MCF 10A (cell line): ENCODE results near the gene FOXM1. TPM values are rescaled to one million over a fixed set of nuclear protein-coding genes. Genes with fewer than 3 reads are reported as not detected.

Experiments
- BruUV-seq: library from RNA; stranded (reverse); fragments of 400-500 nt; replicated peaks from 2 replicates; lab custom pipeline; 2021; lab: Mats Ljungman, UMichigan
- CTCF ChIA-PET: fragments of 300-600 bp; sonication (Branson Sonifier 250); formaldehyde crosslinking; extraction: SDS; loops from one replicate; lab custom pipeline; 2021; ENCODE audit warnings: antibody characterized with exemption, inconsistent platforms; lab: Yijun Ruan, JAX
- POLR2A ChIA-PET: fragments of 300-600, 350-650 bp; sonication (Branson Sonifier 250); formaldehyde crosslinking; extraction: SDS; loops from one replicate; lab custom pipeline; 2020; ENCODE audit warnings: antibody characterized with exemption, inconsistent platforms; lab: Yijun Ruan, JAX
- DNase-seq: peaks from one replicate; pipeline ENCODE4 v3.0.0-alpha.2; 2018; ENCODE audit not compliant: unreplicated experiment
- H3K27ac Mint-ChIP-seq: one replicate; pipeline ENCODE4 v1.8.0; 2022; ENCODE audit warnings: mild to moderate bottlenecking, low read depth, mixed read lengths; ENCODE audit not compliant: unreplicated experiment
- H3K27me3 Mint-ChIP-seq: one replicate; pipeline ENCODE4 v1.8.0; 2022; ENCODE audit warnings: mixed read lengths; ENCODE audit not compliant: insufficient read depth, unreplicated experiment
- H3K36me3 Mint-ChIP-seq: one replicate; pipeline ENCODE4 v1.8.0; 2022; ENCODE audit warnings: mild to moderate bottlenecking, moderate library complexity, mixed read lengths; ENCODE audit not compliant: insufficient read depth, unreplicated experiment
- H3K4me1 Mint-ChIP-seq: one replicate; pipeline ENCODE4 v1.8.0; 2022; ENCODE audit warnings: mixed read lengths; ENCODE audit not compliant: insufficient read depth, unreplicated experiment
- H3K4me3 Mint-ChIP-seq: one replicate; pipeline ENCODE4 v1.8.0; 2022; ENCODE audit warnings: mild to moderate bottlenecking, moderate library complexity, mixed read lengths; ENCODE audit not compliant: unreplicated experiment
- H3K9me3 Mint-ChIP-seq: one replicate; pipeline ENCODE4 v1.8.0; 2022; ENCODE audit warnings: mixed read lengths; ENCODE audit not compliant: unreplicated experiment
- CTCF ChIP-seq: fragments of 200-600 bp; IDR thresholded peaks from one replicate; pipeline ENCODE4 v1.8.0; 2022; ENCODE audit warnings: antibody characterized with exemption, mild to moderate bottlenecking; ENCODE audit not compliant: unreplicated experiment
- intact Hi-C: fragments of 100-400 bp; cut with micrococcal nuclease; formaldehyde crosslinking; loops from 2 replicates; pipeline ENCODE4 v1.14.1; 2022
- total RNA-seq: library from RNA; stranded (reverse); gene quantifications from 2 replicates; pipeline ENCODE4 v1.2.3, GENCODE V29; 2022

FOXM1 gene
- total RNA-seq, 1 experiment from 2014 or later = 49.9 TPM

DNA sequence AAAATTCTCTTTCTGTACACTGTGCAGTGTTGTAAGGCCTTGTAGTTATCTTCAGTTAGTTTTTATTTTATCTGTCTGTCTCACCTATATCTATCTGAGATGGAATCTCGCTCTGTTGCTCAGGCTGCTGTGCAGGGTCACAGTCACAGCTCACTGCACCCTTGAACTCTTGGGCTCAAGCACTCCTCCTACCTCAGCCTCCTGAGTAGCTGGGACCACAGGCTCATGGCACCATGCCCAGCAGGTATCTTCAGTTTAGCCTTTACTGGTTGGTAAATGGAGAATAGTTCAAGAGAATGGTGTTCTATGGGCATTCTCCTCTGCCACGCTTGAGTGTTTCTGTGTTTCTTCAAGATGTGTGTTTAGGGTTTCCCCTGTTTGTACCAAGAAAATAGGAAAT lies 27.3 kb upstream of the FOXM1 start:
- CTCF ChIA-PET = interaction anchor here (0.9 kb wide), 1 partner anchor 9 kb away, joined by 4 read pairs; no protein-coding TSS in a partner anchor
- no TSS peak for BruUV-seq
- H3K9me3 Mint-ChIP-seq = no peaks in the 10 kb centered on the region

GRCh38 chr12:2902272-2902880 lies 25.4 kb upstream of the FOXM1 start:
- no TSS peak for BruUV-seq
- TF ChIP-seq CTCF = no peak
- no peaks in the 10 kb centered on the region for H3K9me3 Mint-ChIP-seq
- H3K36me3 Mint-ChIP-seq = peaks cover 19% of the 10 kb centered on the region
- intact Hi-C loops = no loop called here
- DNase-seq = no peak
- POLR2A ChIA-PET = interaction anchor here (0.6 to 0.7 kb wide), 2 partner anchors 25 to 139 kb away, joined by 3 read pairs; partner anchors contain the start of genes FOXM1 and RHNO1
- no peak overlapping the region for H3K27ac Mint-ChIP-seq
- CTCF ChIA-PET = no interaction called here
- no peak overlapping the region for H3K4me3 Mint-ChIP-seq
- no peaks in the 10 kb centered on the region for H3K4me1 Mint-ChIP-seq
- no peaks in the 10 kb centered on the region for H3K27me3 Mint-ChIP-seq

More for the DNA sequence above, 27.3 kb upstream of the FOXM1 start:
- H3K4me3 Mint-ChIP-seq = no peak overlapping the region
- POLR2A ChIA-PET = no interaction called here
- H3K27me3 Mint-ChIP-seq = no peaks in the 10 kb centered on the region
- H3K36me3 Mint-ChIP-seq = peaks cover 17% of the 10 kb centered on the region
- no peak for DNase-seq
- H3K4me1 Mint-ChIP-seq = no peaks in the 10 kb centered on the region
- H3K27ac Mint-ChIP-seq = no peak overlapping the region
- intact Hi-C loops = no loop called here
- no peak for TF ChIP-seq CTCF

DNA sequence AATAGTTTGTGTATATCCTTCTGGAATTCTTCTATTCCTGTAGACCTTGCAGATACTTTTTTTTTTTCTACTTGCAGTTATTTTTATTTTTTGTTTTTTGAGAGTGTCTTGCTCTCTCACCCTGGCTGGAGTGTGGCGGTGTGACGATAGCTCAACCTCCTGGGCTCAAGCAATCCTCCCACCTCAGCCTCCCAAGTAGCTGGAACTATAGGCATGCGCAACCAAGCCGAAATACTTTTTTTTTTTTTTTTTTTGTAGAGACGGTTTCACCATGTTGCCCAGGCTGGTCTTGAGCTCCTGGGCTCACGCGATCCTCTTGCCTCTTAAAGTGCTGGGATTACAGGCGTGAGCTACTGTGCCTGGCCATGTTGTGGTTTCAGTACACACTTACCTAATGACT lies 23.7 kb upstream of the FOXM1 start:
- intact Hi-C loops = no loop called here
- no peak for TF ChIP-seq CTCF
- Mint-ChIP-seq H3K4me1 (no peaks in the 10 kb centered on the region), H3K4me3 (no peak overlapping the region), H3K27ac (no peak overlapping the region), H3K9me3 (no peaks in the 10 kb centered on the region), H3K27me3 (no peaks in the 10 kb centered on the region), H3K36me3 (peaks cover 9% of the 10 kb centered on the region)
- no peak for DNase-seq
- no TSS peak for BruUV-seq
- ChIA-PET POLR2A (no interaction called here), CTCF (interaction anchor here (0.8 to 1.0 kb wide), 3 partner anchors 16 to 141 kb away, joined by 3 to 5 read pairs (median 3); no protein-coding TSS in a partner anchor)

- no peak for TF ChIP-seq CTCF
- Mint-ChIP-seq H3K4me1 (peaks cover 6% of the 10 kb centered on the region), H3K9me3 (no peaks in the 10 kb centered on the region), H3K27me3 (no peaks in the 10 kb centered on the region), H3K27ac (no peak overlapping the region), H3K36me3 (peaks cover 22% of the 10 kb centered on the region), H3K4me3 (no peak overlapping the region)
- no peak for DNase-seq
- intact Hi-C loops = no loop called here
- BruUV-seq = no TSS peak
- CTCF ChIA-PET = no interaction called here
- POLR2A ChIA-PET = interaction anchor here (0.6 kb wide), 1 partner anchor 15 kb away, joined by 3 read pairs; no protein-coding TSS in a partner anchor
Observed at GRCh38 chr12:2897418-2897817, 20.4 kb upstream of the FOXM1 start.
